Right cardiac atrium (tissue), 5 donors: Measurements from ENCODE around the gene PCSK7. TPM values are rescaled to one million over a fixed set of nuclear protein-coding genes. Genes with fewer than 3 reads are reported as not detected.

Experiments
- ATAC-seq, 2 donors: fragments of 200-7000 bp; cut with Tn5 transposase; one replicate each; pipeline versions ENCODE4 v1.8.0 to v1.9.1; 2020; ENCODE audit warnings: moderate library complexity in 2 of 2, mild to moderate bottlenecking in 1 of 2
- DNase-seq, 3 donors: peaks; one replicate each; pipeline ENCODE4 v3.0.0-alpha.2; 2020
- H3K27ac ChIP-seq: one replicate; pipeline ENCODE4 v1.5.1; 2013; ENCODE audit warnings: mild to moderate bottlenecking, low read length, control low read depth, moderate library complexity
- H3K27me3 ChIP-seq: one replicate; pipeline ENCODE4 v1.6.1; 2013; ENCODE audit not compliant: control insufficient read depth, insufficient read depth
- H3K4me1 ChIP-seq: one replicate; pipeline ENCODE4 v1.6.1; 2013; ENCODE audit warnings: low read length; ENCODE audit not compliant: control insufficient read depth, insufficient read depth
- H3K4me3 ChIP-seq: one replicate; pipeline ENCODE4 v1.5.1; 2013; ENCODE audit warnings: low read length, control low read depth
- H3K9me3 ChIP-seq: one replicate; pipeline ENCODE4 v1.6.1; 2013; ENCODE audit warnings: low read length; ENCODE audit not compliant: control insufficient read depth
- WGBS: extraction: QIAGEN DNeasy Blood & Tissue Kit; methylation state at CpG from one replicate; pipeline ENCODE4 v1.1.7; 2013; 5-methylcytosine and 5-hydroxymethylcytosine counted together
- intact Hi-C, 4 donors: fragments of 100-400 bp; cut with DNase I; formaldehyde crosslinking; loops; one replicate each; pipeline versions ENCODE4 v1.11.0 to v1.14.0; 2022 to 2023
- polyA plus RNA-seq: library from polyadenylated mRNA; stranded (reverse); fragments of 200-250 nt; gene quantifications from one replicate; pipeline ENCODE4 v1.2.3, GENCODE V29; 2013
- total RNA-seq, 4 donors: library from RNA; stranded (reverse); fragmentation: NEBNext Ultra II Directional; extraction: Animal tissue kit (Norgen Biotek cat#: 25700); gene quantifications; one replicate each; pipeline ENCODE4 v1.2.1, GENCODE V29; 2021
- donor health status: healthy with polysubstance abuse.
- donor health status: DM: no; HTN: yes; CAD: no.
- donor health status: DM: no; HTN: no; CAD: no.
- donor health status: DM: no; HTN: yes; CAD: no; lungs with severe emphysema.
- donor health status: DM: yes; HTN: yes; CAD: no.

The PCSK7 gene
- total and polyA plus RNA-seq, 5 donors: 25.7 to 39.2 (median 29.2) TPM

DNA sequence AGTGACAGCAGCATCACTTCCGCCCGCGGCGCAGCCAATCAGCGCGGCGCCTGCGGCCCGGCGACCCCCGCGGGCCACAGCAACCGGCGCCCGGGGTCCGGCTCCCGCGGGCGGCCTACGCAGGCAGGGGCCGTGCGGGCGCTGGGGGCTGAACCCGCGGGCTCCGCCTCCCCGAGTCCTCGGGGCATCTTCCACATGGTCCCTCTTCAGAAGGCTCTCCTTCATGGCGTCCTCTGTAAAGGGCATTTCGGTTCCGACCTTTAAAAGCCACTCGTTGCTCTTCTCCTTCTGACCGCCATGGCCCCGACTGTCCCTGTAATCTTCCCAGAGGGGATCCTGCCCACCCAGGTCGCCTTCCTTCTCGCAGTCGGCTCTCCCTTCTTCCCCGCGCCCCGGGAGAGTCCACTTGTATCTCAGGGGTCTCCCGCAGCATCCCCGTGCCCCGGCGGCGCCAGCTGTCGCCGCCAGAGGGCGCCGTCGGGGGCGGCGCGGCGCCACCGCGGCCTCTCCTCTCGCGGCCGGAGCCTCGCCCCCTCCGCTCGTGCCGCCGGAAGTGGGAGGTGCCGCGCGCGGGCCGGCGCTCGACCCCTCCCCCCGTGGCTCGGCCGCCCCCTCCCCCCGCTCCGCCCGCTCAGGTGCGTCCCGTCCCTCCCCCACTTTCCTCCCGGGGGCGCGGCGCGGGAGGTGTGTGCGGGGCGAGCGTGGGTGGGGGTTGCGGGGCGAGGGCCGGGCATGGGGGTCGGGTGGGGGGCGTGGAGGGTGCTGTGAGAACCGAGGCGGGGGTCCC, 412 bp upstream of the PCSK7 start, which contains the start of gene RNF214:
Gene RNF214 (plus strand): TSS at position 580 of the 787 bp plus-strand sequence. CDS start 1,602 bp downstream, outside the sequence.
- H3K9me3 ChIP-seq: no peaks in the 10 kb centered on the region
- peaks cover 5% of the 10 kb centered on the region for H3K4me1 ChIP-seq
- DNase-seq (peak; percentile 84 to 94 (median 92)), ATAC-seq (peak; percentile 85 to 88)
- H3K4me3 ChIP-seq: peak within 1 kb of the TSS; percentile 100
- WGBS: under 1% methylated on average over 94 of the region's 94 CpGs
- H3K27me3 ChIP-seq: no peaks in the 10 kb centered on the region
- intact Hi-C loops: no loop called here
- H3K27ac ChIP-seq: peak within 1 kb of the TSS; percentile 98

DNA sequence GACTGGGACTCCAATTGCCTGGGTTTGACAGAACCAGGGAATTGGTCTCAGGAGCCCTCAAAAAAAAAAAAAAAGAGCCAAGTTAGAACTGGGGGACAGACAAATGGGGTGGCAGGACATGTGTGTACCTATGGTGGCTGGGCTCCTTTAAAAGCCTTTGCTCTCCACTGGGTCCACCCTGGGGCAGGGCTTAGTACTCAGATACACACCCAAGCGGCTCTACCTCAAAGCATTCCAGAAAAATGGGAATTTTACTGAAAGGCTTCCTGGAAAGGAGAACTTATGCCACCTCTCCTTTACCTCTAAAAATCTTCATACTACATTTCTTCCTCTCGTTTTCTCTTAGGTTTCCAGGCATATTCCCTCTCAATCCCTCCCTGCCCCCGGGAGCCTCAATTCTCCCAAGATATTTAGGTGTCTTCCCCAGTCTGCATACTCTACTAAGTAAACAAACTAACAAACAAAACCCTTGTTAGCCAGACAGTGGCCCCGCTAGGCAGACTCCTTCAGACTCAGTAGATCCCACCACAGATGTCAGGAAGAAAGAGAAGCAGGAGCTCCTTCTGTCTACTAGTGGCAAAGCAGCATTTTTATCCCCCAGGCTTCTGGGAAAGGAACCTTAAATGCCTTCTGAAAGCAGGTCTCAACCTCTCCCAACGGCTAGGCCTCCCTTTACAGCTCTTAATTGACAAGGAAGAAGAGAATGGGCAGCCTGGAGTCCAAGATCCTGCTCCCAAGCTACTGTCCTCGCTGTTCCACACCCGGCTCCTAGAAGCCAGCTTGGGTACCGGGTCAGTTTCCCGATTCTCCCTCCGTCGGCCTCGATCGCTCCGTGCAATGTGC, 653 bp downstream of the PCSK7 start:
- H3K4me1 ChIP-seq: peaks cover 5% of the 10 kb centered on the region
- WGBS: 10% methylated on average over 14 of the region's 14 CpGs
- intact Hi-C loops: no loop called here

DNA sequence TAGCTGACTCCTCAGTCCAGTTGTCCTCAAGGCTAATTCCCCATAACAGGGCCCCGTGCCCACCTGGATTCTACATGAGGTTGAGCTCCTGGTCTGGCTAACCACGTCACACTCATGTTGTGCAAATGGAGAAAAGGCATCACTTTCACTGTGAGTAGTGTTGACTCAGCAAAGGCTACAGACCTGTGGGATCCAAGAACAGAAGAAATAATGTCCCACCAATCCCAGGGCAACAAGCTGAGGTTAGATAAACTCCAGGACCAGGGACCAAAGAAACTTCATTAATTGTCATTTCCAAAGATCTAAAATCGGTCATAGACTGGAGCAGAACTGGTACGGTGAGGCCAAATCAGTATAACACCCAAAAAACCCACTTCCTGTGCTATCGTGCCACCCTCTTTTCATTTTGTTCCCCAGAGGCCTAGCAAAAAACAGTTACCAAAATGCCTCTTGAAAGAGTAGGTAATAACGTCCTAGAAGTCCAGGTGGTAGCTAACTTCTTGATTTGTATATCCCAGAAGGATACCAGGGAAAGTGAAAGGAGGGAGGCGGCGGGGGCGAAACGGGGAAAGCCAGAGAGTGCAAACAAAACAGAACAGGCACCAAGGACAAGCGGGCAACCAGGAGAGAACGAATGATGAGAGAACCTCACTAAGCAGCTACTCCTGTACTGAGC, 1.4 kb downstream of the PCSK7 start:
- intact Hi-C loops: no loop called here
- no peaks in the 10 kb centered on the region for H3K27me3 ChIP-seq
- 76% methylated on average over 12 of the region's 12 CpGs for WGBS
- H3K4me1 ChIP-seq: peaks cover 5% of the 10 kb centered on the region
- no peaks in the 10 kb centered on the region for H3K9me3 ChIP-seq
- no peak for ATAC-seq
- H3K27ac ChIP-seq: no peak overlapping the region
- no peak for DNase-seq
- no peak overlapping the region for H3K4me3 ChIP-seq

More for the DNA sequence above, 653 bp downstream of the PCSK7 start:
- Histone ChIP-seq H3K4me3 (peak overlapping the region; percentile 100), H3K27ac (peak overlapping the region; percentile 98), H3K27me3 (no peaks in the 10 kb centered on the region), H3K9me3 (no peaks in the 10 kb centered on the region)
- ATAC-seq: no peak
- DNase-seq: no peak

DNA sequence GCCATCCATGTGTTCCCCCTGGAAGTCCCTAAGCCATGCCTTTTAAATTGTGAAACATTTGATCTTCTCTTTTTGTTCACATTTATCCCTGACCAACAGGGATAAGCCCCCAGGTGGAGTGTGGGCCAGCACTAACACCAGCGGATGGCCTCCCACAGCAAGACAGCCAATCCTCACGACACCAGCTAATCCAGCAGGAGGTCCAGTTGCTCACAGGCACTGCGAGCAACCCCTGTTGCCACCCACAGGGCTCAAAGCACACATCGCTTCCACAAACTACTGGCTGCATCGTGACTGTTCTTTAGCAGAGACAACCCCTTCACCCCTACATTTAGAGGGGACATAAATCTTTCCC, 2.0 kb downstream of the PCSK7 start:
- ATAC-seq (no peak), DNase-seq (no peak)
- Histone ChIP-seq H3K27ac (no peak overlapping the region), H3K9me3 (no peaks in the 10 kb centered on the region), H3K4me3 (no peak overlapping the region), H3K4me1 (peaks cover 5% of the 10 kb centered on the region), H3K27me3 (no peaks in the 10 kb centered on the region)
- intact Hi-C loops: loop anchor here (5.0 to 10.0 kb wide), 5 partner anchors 48 to 435 kb away; partner anchors contain the start of gene APOA5 (in 3 of the 4)
- 84% methylated on average over 5 of the region's 5 CpGs for WGBS

DNA sequence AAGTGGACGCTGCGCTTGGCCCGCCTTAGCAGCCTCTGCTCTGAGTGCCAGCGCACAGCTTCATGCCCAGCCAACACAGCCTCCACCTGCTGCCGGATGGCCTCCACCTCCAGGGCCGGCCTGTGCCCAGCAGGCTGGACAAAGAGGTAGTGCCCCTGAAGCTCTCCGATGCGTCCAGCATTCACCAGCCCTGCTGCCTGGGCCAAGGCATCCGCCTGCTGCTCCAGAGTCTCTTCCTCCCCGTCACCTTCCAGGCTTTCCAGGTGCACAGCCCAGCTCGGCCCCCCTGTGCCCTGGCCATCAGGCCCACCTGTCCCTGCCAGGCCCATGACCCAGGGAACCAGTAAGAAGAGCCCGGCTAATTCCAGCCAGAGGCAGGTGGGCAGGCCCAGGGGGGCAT, 2.5 kb downstream of the PCSK7 start:
- no peaks in the 10 kb centered on the region for H3K27me3 ChIP-seq
- peaks cover 5% of the 10 kb centered on the region for H3K4me1 ChIP-seq
- no peak overlapping the region for H3K27ac ChIP-seq
- intact Hi-C loops: loop anchor here (5.0 to 10.0 kb wide), 5 partner anchors 47 to 435 kb away; partner anchors contain the start of gene APOA5 (in 3 of the 4)
- ATAC-seq: no peak
- no peak overlapping the region for H3K4me3 ChIP-seq
- no peak for DNase-seq
- H3K9me3 ChIP-seq: no peaks in the 10 kb centered on the region
- 92% methylated on average over 12 of the region's 12 CpGs for WGBS

DNA sequence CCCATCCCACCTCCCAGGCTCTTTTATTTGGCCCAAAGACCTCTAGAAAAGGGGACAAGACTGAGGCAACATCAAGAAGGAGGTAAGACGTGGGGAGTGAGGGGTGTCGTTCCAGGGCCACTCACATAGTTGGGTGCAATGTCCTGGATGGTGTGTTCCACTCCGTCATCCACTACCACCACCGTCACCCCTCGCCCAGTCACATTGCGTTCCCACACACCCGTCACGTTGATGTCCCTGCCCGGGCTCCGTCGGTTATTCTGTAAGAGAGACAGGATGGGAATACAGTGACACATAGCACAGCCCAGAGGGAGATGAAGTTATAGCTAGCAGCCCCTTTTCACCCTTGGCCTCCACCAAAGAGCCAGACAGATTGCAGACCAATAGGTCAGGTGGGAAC, 3.8 kb downstream of the PCSK7 start:
- no peak for ATAC-seq
- 90% methylated on average over 11 of the region's 11 CpGs for WGBS
- Histone ChIP-seq H3K27ac (no peak overlapping the region), H3K9me3 (no peaks in the 10 kb centered on the region), H3K4me3 (no peak overlapping the region), H3K4me1 (peaks cover under 1% of the 10 kb centered on the region), H3K27me3 (no peaks in the 10 kb centered on the region)
- DNase-seq: peak in 1 of 3 donors; percentile 36
- intact Hi-C loops: loop anchor here (5.0 to 10.0 kb wide), 5 partner anchors 46 to 433 kb away; partner anchors contain the start of gene APOA5 (in 3 of the 4)

DNA sequence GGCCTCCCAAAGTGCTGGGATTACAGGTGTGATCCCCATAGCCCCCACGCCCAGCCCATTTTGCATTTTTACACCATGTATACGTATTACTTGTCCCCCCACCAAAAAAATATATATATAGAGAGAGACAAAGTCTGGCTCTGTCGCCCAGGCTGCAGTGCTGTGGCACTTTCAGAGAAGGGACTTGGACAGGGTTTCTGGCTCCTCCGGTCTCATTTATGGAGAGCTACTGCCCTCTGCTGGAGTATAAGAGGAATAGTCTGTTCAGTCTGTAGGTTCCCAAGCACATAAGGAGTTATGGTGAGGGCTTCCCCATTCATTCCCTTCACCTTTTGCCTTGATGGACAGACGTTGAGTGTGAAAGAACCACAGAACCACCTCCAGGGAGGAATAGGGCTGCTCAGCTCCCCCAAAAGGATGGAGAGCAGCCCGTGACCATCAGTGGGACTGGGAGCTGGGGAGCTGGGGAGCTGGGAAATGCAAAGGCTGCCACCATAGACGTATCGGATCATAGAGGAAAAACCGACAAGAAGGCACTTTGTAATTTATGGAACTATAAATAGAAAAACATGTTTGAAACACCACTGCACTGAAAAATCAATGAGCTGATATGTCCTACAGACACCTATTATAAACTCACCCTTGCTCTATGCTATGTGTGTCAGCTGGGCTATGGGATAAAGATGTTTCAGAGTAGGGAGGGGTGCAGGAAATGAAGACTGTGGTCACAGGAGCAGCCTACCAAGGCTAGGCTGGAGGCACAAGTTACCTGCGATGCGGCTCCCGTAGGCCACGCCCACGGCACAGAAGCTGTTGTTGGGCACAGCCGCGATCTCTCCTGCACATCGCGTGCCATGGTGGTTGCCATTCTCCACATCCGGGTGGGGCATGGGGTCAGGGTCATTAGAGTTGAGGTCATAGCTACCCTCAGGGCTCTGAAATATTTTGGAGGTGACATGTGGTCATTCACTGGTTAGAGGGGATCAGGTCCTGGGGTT, 5.2 kb downstream of the PCSK7 start:
- DNase-seq: peak; percentile 56 to 75 (median 66)
- Histone ChIP-seq H3K9me3 (no peaks in the 10 kb centered on the region), H3K4me1 (peaks cover under 1% of the 10 kb centered on the region), H3K27ac (no peak overlapping the region), H3K27me3 (no peaks in the 10 kb centered on the region), H3K4me3 (no peak overlapping the region)
- intact Hi-C loops: loop anchor here (5.0 to 10.0 kb wide), 5 partner anchors 44 to 432 kb away; partner anchors contain the start of gene APOA5 (in 3 of the 4)
- WGBS: 59% methylated on average over 19 of the region's 19 CpGs
- ATAC-seq: peak; percentile 60 to 67

DNA sequence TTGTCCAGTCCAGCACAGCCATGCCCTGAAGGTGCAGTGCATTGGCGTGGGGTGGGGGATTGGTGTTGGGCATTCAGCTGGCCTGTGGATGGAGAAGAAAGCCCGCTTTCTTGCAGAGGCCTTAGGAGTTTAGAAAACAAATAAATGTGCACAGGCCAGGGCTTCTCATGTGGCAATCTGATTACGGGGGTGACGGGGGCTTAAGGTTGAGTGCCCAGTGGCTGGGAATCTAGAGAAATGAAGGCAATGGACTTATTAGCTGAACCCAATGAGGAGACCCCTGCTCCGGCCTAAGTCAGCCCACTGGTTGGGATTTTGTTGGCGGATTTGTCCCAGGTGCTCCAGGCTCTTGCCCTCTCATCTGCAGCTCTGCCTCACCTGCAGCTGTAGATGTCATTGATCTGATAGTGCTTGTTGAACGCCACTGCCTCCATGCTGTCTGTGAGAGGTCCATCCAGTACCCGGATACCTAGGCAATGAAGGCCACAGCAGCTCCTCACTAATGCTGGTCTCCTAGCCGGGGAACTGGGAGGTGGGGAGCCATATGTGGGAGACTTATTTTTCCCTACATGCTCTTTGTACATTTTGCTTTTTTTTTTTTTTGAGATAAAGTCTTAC, 6.2 kb downstream of the PCSK7 start:
- H3K9me3 ChIP-seq: no peaks in the 10 kb centered on the region
- ATAC-seq (no peak), DNase-seq (peak in 1 of 3 donors; percentile 14)
- WGBS: 95% methylated on average over 9 of the region's 9 CpGs
- H3K4me3 ChIP-seq: no peak overlapping the region
- intact Hi-C loops: loop anchor here (5.0 to 10.0 kb wide), 5 partner anchors 43 to 431 kb away; partner anchors contain the start of gene APOA5 (in 3 of the 4)
- H3K4me1 ChIP-seq: peaks cover 10% of the 10 kb centered on the region
- H3K27me3 ChIP-seq: no peaks in the 10 kb centered on the region
- no peak overlapping the region for H3K27ac ChIP-seq
